NCI-H128 (cell line): ENCODE data around the gene FLT1.

Source experiments
- DNase-seq: peaks from one replicate; lab custom pipeline; 2025; ENCODE audit not compliant: unreplicated experiment; lab: John Stamatoyannopoulos, UW

The FLT1 gene

GRCh38 chr13:28527629-28528028 is 32.7 kb upstream of the FLT1 start:
- DNase-seq: no peak

GRCh38 chr13:28526876-28527275 is 31.9 kb upstream of the FLT1 start:
- no peak for DNase-seq

GRCh38 chr13:28522871-28523270 is 27.9 kb upstream of the FLT1 start:
- no peak for DNase-seq

GRCh38 chr13:28513745-28514144 is 18.8 kb upstream of the FLT1 start:
- DNase-seq: no peak

GRCh38 chr13:28510542-28510941 is 15.6 kb upstream of the FLT1 start:
- no peak for DNase-seq

GRCh38 chr13:28510066-28510465 is 15.1 kb upstream of the FLT1 start:
- no peak for DNase-seq

- DNase-seq: no peak
These were observed 10.7 kb upstream of the FLT1 start for GRCh38 chr13:28505543-28506135.

- DNase-seq: no peak
These were observed 8.4 kb upstream of the FLT1 start for GRCh38 chr13:28503182-28503967.

- DNase-seq: no peak
These were observed 6.6 kb upstream of the FLT1 start for GRCh38 chr13:28501547-28501946.

GRCh38 chr13:28499609-28500008 is 4.7 kb upstream of the FLT1 start:
- DNase-seq: no peak

GRCh38 chr13:28498481-28499115 is 3.7 kb upstream of the FLT1 start:
- no peak for DNase-seq

- no peak for DNase-seq
These were observed 2.4 kb upstream of the FLT1 start for GRCh38 chr13:28497143-28497876.

GRCh38 chr13:28496188-28496564 is 1.2 kb upstream of the FLT1 start:
- no peak for DNase-seq

GRCh38 chr13:28495538-28496187 is 735 bp upstream of the FLT1 start:
- no peak for DNase-seq

- no peak for DNase-seq
These were observed 487 bp downstream of the FLT1 start for GRCh38 chr13:28494504-28494777.

- DNase-seq: no peak
These were observed 1.0 kb downstream of the FLT1 start for GRCh38 chr13:28493740-28494503.

GRCh38 chr13:28492569-28493367 is 2.2 kb downstream of the FLT1 start:
- no peak for DNase-seq

- no peak for DNase-seq
These were observed 4.9 kb downstream of the FLT1 start for GRCh38 chr13:28490061-28490460.

GRCh38 chr13:28489524-28489931 is 5.4 kb downstream of the FLT1 start:
- DNase-seq: no peak
